ENCODE measurements around the gene MAP2K6.
"Not testable (repeated sequence)": the region's sequence is repeated elsewhere in the genome, so short reads cannot be mapped to it uniquely, and the experiment has no call there.

Gene MAP2K6

DNA sequence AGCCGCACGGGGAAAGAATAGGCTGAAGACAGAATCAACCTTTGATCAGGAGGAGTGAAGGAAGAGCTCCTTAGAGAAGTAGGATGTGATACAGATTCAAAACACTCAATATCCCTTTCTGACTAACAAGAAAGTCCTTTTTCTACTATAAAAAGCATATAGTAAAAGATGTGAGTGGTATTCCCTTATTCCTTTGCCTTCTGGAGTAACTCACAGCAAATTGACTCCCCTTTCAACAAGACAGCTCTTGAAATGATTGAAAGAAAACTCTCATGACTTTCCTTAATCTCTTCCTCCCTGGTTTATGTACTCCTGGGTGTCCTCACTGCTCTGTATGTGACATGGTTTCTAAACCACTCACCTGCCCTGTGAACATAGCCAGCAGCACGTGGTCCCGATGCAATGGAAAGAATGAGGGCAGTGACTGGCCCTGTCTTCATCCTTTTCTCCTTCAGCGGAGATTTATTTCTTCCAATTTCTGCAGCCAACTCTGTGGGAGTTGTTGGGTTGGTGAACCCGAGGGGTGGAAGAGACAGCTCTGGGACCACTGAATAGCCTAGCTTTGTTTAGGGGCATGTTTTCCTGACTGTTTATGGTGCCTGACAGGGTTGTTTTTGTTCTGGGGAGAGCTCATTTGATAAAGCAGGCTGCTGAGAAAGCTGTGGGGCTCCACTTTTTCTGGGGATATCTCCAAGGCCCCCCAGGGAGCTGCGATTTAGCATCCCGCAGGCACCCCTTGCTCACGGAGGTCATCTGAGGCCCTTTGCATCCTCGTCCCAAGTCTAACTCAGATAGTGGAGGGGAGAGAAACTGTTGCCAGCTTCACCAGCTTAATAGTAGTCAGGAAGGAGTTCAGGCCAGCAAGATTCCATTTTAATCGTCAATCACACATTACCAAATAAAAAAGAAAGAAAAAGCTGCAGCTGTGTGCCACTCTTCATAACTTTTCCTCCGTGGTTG is 46.7 kb downstream of the MAP2K6 start:
- no peak for DNase-seq

DNA sequence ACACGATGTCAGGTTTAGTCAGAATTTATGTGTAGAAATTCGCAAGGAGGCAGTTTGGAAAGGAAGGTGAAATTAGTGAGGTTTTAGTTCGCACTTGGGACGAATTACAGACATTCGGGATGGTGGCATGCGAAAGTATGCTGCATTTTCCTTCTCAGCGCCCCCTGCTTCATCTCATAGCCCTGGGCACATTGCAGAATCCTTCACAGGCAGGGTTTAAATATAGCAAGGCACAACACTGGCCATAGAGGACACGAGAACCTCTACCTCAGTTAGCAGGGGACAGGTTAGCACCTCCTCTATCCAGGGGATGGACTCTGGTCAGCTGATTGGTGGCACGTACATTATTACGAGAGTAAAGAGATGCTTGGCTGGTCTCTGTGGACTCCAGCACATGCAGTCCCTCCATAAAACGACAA is 47.5 kb downstream of the MAP2K6 start:
- no peak for DNase-seq

DNA sequence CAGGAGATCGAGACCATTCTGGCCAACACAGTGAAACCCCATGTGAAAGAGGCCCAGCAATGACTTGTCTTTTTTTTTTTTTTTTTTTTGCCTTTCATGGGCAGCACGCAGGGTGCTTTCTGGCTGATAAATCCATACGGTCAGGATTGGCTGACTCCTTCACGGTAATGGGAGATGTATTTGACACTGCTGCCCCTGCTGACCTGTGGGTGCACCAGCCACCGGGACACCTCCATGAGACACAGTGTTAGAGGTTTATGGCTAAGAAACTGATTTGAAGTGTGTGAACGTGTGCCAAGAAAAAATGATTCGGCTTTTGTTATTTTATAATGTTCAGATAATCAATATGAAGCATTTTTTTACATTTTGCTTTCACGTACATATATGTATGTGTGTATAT is 48.4 kb downstream of the MAP2K6 start:
- no peak for DNase-seq

DNA sequence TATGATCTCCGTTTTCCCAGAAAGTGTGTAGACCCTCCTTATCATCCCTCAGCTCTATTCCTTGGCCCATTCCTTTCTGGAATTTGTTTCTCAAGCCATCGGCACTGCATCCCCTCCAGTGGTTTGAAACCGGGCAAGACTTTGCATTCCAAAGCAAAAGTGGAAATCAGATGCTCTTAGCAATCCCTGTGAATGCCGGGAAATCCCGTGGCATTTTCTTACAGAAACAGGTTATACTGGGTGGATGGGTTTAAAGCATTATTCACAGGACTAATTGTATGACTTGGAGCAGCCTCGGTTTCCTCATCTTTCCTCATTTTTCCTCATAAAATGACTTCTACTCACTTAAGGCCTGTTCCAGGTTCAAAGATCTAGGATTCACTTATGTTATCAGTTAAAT is 52.0 kb downstream of the MAP2K6 start:
- no peak for DNase-seq

DNA sequence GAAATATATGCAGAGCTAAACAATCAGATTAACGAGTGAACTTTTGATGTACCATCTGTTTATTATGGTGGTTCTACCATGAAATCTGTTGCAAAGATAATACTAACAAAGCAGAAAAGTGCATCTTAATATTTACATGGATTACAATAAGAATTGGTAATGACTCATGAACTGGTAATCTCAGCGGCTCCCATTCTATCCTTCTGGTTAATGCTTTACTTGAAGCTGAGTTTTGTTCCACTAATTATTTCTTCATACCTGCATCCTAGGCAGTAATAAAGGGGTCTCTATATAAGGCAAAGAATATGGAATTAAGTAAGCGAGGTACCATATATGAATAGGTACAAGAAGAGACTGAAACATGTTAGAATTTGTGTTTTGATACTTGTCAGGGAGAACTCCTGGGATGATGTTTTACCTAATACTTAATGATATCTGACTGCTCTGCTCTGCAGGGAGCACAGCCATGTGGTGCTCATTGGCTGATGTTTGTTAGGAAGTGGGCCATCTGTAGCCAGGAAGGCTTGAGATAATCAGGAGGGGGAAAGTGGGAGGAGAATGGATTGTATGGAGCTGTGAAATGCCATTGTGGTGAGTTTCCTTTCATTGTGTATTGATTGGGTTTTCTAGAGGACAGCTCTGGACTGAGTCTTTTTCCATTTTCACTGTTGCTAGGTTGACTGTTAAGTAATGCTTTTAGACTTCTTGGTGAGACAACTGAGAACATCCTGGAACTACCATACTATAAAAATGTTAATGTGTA is 52.6 kb downstream of the MAP2K6 start:
- no peak for DNase-seq

DNA sequence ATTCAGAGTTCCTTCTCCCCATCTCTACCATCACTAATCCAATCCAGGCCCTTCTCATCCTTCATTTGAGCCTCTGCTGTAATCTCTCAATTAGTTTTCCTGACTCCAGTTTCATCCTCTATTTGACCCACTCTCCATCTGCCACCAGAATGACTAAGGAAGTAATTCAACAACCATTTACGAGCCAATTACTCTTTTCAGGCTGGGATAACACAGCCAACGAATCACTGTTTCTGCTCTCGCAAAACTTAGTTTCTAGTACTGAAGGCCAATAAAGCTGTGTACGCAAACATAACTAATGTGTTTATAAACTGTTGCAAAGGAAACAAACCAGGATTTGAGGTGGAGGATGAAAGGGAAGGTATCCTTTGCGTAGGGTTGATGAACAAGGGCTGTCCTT is 53.7 kb downstream of the MAP2K6 start:
- no peak for DNase-seq

DNA sequence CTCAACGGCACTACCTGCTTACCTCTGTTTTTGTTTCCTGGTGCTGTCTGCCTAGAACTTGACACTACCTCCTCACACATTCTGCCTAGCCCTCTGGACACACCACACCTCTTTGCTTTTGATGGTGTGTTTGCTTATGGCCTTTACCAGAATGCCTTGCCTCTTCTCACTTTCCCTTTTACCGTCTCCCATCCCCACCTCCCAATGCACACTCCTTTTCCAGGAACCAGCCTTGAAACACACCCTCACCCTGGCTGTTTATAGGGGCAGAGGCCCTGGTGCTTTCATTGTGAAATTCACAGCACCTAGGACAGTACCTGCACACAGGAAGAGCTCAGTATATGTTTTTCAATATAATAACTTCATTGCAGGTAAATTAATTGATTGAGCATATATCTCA is 56.2 kb downstream of the MAP2K6 start:
- no peak for DNase-seq

DNA sequence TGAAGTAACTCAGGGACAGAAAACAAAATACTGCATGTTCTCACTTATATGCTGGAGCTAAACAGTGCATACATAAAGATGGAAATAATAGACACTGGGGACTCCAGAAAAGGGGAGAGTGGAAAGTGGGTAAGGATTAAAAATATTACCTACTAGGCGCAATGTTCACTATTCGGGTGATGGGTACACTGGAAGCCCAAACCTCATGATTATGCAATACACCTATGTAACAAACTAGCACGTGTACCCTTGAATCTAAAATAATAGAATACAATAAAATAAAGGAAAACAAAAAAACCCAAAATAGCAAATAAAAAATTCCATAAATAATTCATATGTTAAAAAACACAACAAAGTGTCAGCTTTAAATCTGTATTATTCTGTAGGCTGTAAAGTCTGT is 56.9 kb downstream of the MAP2K6 start:
- DNase-seq: no peak

DNA sequence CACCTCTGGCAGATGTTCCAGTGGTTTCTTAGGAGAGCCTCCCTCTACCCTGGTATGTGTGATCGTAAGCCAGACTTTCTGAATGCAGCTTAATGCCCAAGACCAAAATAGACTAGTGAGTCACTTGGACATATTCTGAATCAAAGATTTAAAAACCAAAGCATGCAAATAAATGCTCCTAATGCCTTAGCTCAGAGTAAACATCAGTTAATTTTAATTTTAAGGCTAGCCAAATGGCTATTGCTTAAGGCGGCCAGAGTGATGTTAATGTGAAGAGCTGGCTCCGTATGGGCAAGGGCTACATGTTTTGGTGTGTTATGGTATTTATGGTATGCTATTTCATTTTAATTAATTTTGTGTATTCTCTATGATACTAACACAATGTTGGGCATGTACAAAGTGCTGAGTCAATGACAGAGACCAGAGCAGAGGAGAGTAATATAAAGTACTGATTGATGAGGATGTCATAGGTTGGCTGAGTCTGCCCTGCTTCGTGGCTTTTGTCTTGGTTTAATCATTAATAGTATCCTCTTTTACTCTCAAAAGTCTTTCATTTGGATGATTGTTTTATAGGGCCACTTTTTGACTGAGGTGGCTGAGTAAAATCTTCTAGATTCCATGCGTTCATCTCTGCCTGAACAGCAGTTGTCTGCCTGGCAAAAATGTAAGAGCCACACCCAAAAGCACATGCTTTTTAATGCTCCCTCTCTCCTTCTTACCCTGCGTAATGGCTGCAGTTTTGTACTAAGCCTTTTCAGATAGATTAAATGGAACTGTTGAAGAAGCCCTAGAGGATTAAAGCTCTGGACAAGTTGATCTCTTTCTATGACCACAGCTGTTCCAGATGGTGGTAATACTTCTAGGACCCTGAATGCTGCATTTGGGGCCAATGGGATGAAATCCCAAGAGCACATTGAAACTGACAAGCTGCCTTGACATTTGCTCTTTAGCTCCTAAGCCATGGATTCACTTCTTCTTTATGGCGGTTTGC is 59.6 kb downstream of the MAP2K6 start:
- no peak for DNase-seq

DNA sequence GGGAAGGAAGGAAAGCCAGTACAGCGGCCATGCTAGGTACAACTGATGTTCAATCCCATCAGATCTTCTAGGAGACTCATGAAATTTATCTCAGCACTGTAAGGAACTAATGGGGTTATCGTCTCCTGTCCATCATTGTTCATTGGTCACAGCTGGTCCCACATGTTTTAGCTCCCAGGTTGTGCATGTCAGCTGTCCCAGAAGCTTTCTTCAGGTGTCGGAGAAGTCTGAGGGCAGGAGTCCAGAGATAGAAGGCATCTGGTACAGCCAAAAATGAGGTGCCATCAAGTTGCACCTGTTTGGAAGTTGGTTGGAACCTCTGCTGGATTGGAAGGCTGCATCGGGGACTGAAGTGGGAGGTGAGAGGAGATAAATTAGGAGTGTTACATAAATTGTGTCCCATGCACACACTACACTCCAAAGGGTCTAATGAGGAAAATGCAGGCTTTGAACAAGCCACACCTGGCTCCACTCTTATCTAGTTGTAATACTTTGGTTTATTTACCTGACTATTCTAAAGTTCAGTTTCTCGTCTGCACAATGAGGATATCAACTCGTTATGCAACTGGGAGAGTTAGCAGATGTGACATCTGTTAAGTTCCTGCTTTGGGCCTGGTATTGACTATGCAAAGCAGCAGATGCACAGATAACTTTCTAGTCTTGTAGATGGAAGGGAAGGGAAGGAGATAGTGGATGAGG is 62.9 kb downstream of the MAP2K6 start:
- no peak for DNase-seq

DNA sequence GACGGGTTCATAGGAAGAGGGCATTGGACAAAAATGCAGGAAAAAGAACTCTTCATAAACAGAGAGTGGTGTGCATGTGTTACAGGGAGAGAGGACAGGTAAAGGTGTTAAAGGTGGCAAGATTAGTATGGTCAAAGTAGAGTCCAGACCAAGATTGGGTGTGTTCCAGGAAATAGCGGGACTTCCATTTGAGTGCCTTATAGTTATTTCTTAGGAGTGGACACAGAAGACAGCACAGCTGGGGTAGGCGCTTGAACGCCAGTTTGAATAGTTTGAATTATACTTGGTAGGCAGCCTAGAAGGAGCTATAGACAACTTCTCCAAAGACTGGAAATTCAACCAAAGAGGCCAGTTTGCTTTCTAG is 63.4 kb downstream of the MAP2K6 start:
- no peak for DNase-seq

DNA sequence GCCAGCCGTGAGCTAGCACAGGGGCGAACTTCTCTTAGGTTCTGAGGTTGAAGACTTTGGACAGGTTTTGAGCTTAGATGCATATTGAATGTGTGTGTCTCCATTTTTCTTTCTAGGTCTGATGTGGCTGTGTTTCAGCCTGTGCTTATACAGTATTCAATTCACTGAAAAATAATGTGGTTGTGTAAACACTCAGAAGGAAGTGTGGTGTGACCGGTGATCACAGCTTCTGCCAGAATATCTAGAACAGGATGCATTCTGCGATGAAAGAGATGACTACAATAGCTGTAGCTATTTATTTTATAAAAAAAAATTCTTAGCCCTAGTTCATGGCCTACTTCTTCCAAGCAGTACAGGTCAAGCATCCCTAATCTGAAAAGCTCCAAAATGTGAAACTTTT is 64.4 kb downstream of the MAP2K6 start:
- no peak for DNase-seq

DNA sequence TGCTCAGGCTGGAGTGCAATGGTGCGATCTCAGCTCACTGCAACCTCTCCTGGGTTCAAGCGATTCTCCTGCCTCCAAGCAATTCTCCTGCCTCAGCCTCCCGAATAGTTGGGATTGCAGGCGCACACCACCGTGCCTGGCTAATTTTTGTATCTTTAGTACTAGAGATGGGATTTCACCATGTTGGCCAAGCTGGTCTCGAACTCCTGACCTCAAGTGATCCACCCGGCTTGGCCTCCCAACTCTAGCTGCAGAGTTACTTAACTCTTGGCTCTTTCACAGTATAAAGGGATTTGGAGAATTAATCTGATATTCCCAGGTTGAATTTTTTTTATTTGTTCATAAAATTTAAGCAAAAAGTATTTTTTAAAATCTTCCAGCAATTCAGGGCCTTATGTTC is 65.3 kb downstream of the MAP2K6 start:
- DNase-seq: not testable (repeated sequence)

DNA sequence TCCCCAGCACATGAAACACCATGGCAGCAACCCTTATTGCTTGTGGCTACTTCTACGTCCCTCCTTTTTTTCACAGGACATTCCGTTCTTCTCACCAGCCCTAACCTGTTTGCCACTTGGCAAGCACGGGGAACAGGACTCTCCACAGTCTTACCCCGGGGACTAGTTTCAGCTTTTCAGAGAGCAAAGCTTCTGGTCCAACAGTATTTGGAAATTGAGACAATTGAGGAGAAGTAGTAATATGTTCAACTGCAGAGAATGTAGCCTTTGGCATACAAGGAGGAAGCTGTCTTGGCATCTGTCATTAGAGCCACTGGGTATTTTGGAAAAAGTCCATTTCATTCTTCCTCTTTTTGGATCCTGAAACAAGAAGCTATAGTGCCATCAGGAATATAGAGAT is 65.7 kb downstream of the MAP2K6 start:
- DNase-seq: no peak

DNA sequence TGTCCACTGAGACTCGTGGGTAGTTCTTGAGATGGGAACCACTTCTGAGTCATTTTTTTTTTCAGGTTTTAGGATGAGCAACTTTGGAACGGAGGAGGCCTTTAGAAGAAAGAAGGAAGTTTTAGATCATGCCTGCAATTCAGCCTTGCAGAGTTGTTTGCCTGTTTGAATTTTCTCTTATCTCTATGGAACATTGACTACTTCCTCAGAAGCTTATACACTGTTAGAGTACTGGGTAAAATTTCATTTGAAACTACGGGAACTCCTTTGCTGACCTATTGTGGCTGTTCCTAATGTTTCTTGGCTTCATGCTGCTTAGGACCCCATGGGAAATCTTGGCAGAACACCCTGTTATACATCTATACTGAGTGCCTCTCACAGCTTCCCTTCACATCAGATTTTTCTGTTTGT is 70.8 kb downstream of the MAP2K6 start:
- no peak for DNase-seq

DNA sequence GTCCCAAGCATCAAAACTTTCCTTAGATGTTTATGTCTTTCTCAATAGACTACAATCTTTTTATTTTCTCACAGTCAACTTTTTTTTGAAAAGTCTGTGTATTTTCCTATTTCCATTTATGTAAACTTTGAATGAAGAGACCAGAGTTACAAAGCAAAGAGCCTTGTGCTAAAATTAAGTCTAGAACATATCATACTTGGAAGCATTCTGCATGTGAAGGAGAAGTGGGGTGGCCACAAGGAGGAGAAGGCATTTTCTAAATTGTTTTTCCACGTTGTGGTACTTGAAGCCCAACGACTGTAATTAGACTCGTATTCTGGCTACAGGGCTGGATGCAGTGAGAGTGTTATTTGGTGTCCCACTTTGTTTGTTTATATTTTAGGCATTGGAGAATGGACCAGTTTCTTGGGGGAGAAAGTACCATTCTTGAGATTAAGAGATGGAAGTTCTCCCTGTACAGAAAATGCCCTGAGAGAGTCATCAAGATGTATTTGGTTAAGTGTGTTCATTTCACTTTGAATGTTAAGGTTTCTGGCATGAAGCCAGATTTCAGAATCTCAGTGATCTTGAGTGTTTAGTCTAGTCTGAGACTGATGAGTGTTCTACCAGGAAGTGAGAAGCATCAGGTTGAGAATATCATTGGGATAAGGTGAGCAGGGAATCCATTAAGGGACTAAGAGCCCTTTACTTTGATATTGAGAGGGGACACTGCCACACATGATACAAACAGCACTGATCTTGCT is 71.6 kb downstream of the MAP2K6 start:
- no peak for DNase-seq

DNA sequence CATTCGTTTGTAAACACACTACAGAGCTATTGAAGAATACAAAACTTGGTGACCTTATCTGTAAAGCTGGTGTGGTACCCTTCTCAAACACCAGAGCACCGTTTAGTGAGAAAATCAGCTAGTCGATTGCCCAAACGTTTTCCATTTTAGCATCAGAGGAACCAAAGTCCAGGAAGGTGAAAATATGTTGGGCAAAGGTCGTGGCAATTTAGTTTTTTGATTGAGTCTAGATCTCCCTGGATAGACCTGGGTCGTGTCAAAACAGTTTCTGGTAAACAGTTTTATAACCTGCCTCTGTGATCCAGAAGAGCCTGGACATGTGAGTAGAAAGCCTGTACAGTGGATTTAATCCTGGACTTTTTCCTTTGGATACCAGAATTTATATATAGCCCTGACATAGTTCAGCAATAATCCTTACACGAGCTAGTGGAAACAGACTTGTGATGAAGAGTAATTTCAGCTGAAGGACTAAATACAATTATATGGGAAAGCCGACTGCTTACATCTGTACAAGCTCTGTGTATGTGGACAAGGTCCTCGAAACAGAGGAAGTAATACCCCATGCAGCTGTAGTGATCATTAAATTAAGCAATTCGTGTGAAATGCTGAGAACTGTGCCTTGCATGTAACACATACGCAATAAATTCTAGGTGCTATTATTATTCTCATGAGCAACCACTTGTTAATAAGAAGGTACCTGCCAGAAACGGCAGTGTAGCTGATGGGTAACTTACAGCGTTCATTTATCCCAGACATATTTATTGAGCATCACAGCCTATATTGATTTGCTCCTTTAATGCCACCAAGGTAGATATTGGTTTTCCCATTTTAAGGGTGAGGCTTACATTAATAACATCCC is 72.5 kb downstream of the MAP2K6 start:
- DNase-seq: no peak

DNA sequence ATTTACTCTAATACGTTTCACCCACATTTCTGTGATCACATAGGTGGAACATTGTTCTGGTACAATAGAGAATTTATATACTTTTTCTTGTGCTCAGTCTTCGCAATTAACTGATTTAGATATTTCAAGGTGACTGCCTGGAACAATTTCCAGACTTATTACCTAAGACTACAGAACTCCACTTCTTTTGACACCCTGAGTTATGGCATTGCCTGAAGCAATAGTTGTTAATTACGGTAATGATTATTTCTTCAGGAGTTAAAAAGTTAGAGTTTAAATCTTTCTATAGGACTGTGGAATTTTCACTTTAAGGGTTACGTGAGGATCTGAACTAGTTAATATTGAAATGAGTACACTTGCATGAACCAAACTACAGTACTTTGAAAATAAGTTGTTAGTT is 74.8 kb downstream of the MAP2K6 start:
- DNase-seq: no peak

DNA sequence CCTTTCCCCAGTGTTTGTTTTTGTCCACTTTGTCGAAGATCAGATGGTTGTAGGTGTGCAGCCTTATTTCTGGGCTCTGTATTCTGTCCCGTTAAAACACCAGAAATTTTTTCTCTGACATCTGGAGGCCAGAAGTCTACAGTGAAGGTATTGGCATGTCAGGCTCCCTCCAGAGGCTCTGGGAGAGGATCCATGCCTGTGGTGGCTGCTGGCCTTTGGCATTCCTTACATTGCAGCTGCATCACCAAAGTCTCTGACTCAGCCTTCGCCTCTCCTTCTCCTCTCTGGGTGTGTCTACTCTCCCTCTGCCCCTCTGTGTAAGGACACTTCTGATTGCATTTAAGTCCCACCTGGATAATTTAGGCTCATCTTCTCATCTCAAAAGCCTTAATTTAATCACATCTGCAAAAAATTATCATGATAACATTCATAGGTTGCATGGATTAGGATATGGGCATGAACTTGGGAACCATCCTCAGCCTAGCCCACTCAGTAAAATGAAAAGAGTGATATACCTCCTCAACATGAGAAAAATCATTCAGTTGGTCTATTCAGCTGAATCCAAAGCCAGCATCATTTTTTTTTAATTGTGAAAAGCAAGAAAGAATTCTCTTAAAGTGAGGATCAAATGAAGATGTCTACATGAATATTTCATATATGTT is 78.0 kb downstream of the MAP2K6 start:
- DNase-seq: no peak

DNA sequence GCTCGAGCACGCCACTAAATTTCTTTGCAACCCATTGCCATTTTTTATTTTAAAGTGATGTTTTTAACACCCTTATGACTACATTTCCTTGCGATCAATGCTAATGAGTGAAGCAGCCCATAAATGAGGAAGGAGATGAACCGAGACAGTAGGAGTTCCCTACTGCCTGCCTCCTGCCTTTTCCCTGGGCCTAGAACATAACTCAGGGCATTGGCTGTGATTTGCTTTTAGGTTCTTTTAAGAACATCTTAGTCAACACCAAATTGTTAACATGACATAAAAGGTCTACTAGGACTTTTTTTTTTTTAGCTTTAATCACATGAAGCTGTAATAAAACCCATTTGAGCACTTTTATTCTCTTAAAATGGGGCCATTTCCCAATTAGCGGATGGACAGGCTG is 81.3 kb downstream of the MAP2K6 start:
- no peak for DNase-seq

Data from stimulated activated naive CD4-positive, alpha-beta T cell (primary cell).